ENCODE measurements around the gene CCDC142.

- peak; percentile 99 for TF ChIP-seq POLR2A (IDR thresholded peaks at IDR 0.05; ENCODE audit: low read length)
- no peak for TF ChIP-seq GATA1 (IDR thresholded peaks at IDR 0.05; ENCODE audit: low read depth, low read length)
These were observed 10.5 kb downstream of the CCDC142 start, which contains the start of gene MRPL53 for GRCh38 chr2:74472086-74472944.
